Eye (tissue), 1 donor: ENCODE results near the gene HSF4.
A peak's percentile ranks its signal among the peaks of the same experiment; 100 is the strongest.

ENCODE experiments used
- DNase-seq: peaks from one replicate; pipeline ENCODE4 v3.0.0-alpha.2; 2015

Gene HSF4

DNA sequence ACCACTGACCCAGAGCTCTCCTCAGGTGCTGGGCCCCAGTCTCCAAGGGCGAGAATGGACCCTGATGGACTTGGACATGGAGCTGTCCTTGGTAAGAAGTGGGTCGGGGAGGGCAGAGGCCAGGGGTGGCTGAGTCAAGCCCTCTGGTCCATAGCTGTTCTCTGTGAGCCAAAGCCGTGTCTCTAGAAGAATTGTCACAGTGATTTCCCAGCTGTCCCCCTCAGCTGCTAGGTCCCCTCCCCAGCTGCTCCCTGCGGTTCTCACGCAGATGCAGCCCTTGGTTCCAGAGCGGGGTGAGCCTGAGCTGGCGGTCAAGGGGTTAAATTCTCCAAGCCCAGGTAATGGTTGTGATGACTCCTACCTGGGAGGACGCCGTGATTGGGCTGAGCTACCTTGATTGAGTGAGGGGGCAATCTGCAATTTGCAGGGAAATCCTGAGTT lies 4.5 kb downstream of the HSF4 start:
- no peak for DNase-seq

DNA sequence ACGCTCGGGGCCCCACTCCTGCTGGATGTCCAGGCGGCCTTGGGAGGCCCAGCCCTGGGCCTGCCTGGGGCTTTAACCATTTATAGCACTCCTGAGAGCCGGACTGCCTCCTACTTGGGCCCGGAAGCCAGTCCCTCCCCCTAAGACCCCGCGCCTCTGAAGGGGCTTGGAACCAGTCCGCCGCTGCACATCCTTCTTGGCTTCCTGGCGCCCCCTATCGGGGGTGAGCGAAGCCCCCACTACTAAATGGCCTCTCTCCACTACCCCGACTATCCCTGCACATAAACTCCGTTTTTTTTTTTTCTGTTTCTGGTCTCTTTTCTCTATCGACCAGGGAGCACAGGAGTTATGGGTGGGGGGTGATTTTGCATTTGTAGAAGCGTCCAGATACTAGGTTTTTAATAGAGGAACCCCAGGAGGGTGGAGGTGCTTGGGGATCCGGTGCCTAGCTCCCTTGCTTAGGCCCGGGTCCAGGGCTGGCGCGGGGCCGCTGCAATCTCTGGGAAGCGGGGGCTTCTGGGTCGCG lies 5.2 kb downstream of the HSF4 start:
- DNase-seq: peak; percentile 81

GRCh38 chr16:67170168-67170948 lies 5.8 kb downstream of the HSF4 start, which contains the start of gene NOL3:
TSS of gene NOL3 (plus strand) at chr16:67170538.
- peak; percentile 79 for DNase-seq

DNA sequence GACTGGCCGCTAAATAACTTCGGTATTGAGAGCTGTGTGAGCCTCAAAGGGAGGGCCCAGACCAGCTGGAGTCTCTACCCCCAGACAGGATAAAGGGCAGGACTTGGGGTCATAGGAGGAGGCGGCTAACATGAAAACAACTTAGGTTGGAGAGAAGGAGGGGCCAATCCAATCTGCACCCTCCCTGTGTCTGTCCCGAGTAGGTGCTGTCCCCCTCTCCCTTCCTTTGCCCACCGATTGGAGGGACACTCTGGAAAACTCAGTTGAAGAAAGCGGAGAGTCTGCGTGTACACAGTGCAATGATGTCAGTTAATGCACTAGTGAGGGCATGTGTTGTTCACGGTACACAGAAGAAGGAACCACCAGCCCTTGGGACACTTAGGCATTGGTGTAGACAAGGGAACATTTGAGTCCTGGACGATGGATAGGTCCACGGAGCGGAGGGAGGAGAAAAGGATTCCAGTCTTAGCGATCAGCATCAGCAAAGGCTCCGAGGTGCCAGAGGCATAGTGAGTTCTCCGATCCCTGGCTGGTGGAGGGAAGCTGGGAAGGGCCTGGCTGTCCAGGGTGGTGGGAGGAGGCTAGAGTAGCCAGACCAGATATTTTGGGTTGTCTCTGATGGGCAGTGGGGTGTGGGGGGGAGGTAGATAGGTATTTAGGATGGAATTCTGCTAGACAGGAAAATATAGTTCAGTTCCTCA lies 6.6 kb downstream of the HSF4 start:
- DNase-seq: peak; percentile 53

DNA sequence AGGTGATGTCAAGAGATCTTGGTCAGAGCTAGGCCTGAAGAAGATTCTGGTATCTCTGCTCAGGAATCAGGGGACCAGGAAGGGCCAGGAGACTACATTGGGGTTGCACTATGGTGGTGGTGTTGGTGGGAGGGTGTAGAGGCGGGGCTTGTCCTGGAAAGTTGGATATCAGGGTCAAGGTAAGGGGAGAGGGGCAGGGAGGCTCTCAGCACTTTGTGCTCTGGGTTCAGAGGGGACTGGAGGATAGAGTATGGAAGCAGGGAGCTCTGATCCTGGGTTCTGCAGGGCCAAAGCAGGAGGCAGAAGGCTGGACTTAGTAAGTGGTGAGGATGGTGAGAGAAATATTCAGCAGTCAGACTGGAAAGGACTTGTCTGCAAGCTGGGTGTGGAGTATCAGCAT lies 8.8 kb downstream of the HSF4 start:
- DNase-seq: no peak

DNA sequence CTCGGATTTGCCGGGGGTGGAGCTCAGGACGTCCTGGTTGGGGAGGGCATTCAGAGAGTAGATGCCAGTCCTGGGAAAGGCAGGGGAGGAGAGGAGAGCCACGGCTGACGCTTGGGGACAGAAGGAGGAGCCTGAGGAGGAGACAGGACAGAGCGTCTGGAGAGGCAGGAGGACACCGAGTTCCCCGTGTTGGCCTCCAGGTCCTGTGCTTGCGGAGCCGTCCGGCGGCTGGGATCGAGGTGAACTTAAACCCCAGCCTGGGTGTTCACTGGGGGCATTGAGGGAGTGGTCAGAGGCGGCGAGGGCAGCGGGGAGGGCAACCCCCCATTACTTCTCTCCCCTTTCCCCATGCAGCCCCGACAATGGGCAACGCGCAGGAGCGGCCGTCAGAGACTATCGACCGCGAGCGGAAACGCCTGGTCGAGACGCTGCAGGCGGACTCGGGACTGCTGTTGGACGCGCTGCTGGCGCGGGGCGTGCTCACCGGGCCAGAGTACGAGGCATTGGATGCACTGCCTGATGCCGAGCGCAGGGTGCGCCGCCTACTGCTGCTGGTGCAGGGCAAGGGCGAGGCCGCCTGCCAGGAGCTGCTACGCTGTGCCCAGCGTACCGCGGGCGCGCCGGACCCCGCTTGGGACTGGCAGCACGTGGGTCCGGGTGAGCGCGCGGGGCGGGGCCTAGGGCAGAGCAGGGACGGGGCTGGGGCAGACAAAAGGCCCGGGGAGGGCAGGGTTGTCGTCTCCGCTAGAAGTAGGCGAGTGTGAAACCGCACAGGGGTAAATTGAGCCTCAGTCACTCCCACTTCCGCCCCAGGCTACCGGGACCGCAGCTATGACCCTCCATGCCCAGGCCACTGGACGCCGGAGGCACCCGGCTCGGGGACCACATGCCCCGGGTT lies 9.5 kb downstream of the HSF4 start:
- DNase-seq: peak; percentile 85

DNA sequence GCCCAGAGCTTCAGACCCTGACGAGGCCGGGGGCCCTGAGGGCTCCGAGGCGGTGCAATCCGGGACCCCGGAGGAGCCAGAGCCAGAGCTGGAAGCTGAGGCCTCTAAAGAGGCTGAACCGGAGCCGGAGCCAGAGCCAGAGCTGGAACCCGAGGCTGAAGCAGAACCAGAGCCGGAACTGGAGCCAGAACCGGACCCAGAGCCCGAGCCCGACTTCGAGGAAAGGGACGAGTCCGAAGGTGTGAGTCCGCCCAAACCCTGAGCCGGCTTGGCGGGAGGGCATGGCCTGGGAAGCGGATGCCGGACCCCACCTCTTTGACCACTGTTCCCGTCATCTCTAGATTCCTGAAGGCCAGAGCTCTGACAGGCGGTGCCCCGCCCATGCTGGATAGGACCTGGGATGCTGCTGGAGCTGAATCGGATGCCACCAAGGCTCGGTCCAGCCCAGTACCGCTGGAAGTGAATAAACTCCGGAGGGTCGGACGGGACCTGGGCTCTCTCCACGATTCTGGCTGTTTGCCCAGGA lies 10.2 kb downstream of the HSF4 start:
- DNase-seq: no peak

- no peak for DNase-seq
These were observed 12.1 kb downstream of the HSF4 start for GRCh38 chr16:67176662-67177061.

- peak; percentile 76 for DNase-seq
These were observed 13.5 kb downstream of the HSF4 start for GRCh38 chr16:67177743-67178699.

DNA sequence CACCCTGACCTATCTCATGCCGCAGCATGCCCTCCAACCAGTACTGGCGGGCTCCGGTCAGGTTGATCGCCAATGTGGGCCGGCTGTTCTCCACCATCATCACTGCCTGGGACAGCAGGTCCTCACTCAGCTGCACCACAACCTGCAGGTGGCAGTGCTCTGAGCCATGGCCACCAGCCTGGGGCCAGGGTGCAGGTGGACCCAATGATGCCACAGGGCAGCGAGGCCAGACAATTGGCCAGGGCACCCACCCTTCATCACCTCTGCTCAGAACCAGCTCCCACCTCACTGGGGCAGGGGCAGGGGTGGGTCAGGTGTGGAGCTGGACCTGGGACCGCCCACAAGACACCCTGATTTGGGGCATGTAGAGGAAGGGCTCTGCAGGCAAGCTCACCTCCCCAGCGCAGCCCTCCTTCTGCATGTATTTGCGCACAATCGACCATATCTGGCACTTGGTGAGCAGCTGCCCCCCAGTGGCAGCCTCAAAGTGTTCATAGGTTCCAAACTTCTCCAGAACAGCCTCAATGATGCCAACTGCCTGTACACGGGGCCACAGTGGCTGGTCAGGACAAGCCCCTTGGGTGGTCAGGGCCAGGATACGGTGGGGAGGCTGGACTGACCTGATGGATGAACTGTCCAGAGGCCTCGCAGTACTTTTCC lies 15.0 kb downstream of the HSF4 start:
- DNase-seq: no peak

DNA sequence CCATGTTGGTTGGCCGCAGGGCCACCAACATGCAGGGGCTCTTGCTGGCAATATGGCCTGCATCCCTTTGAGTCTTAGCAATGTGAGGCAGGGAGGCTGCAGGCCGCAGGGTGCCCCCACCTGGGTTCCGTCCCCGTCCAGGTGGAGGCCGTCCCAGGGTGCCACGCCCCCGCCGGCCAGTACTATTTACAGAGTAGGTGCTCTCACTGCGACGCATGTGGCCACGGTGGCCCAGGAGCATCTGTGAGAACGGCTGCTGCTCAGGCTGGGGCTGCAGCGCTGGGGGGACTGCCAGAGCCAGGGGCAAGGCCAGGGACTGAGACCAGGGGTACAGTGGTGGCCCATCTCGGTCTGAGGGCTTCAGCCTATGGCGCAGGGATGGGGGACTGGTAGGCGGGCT lies 15.6 kb downstream of the HSF4 start:
- DNase-seq: no peak

DNA sequence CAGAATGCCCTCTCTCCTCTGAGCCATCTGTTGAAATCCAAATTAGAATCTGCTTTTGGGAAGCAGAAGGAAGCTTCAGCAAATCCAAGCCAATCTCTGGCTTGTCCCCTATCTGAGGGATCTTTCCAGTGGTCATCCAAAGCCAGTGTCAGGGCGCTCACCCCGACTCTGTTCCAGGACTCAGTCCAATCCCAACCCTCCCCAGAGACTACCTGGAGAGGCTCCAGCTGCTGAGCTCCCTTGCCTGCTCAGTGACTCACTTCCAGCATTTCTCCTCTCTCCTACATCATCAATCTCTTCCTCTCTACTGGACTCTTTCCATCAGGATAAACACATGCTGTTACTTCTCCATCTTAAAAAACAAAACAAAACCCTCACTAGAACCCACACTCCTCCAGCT lies 16.8 kb downstream of the HSF4 start:
- no peak for DNase-seq

DNA sequence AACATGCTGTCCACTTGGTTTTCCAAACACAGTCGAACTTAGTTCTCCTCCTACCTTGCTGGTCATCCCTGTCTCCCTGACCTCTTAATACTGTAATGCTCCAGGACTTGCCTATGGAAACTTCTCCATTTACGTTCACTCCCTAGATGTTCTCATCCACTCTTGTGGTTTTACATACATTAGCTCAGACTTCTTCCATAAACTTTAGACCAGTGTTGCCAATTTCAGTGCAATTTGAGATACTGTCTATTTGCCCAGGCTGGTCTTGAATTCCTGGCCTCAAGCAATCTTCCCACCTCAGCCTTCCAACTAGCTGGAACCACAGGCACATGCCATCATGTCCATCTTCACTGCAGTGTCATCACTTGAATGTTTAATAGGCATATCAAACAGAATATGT lies 17.7 kb downstream of the HSF4 start:
- DNase-seq: no peak

- DNase-seq: no peak
These were observed 18.7 kb downstream of the HSF4 start for GRCh38 chr16:67183284-67183626.

- DNase-seq: peak; percentile 99
These were observed 19.3 kb downstream of the HSF4 start, which contains the start of gene MATCAP1 for GRCh38 chr16:67183627-67184452. TSS of gene MATCAP1 (minus strand) at chr16:67183963. CDS start at chr16:67180610, 3,353 bp downstream.

DNA sequence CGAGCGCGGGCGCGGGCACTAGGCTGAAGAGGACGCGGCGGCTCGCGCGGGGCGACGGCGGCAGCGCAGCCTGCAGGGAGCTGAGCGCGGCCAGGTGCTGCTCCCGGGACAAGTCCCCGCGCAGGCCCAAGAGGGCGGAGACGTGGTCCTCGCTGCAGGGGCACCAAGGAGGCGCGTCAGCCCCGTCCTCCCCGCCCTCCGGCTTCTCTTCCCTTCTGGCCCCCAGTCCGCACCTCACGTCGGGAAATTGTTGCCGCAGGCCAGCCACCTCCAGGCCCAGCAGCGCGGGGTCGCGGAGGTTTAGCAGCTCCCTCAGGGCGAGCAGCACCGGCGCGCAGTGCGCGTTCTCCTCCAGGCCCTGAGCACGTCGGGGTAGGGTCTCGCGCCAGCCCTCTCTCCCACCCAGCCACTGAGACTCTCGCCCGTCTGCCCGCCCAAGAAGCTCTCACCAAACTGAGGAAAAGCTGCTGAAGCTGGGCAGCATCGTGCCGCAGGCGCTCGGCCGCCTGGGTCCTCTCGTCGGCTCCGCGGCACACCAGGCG lies 20.0 kb downstream of the HSF4 start:
- DNase-seq: no peak

DNA sequence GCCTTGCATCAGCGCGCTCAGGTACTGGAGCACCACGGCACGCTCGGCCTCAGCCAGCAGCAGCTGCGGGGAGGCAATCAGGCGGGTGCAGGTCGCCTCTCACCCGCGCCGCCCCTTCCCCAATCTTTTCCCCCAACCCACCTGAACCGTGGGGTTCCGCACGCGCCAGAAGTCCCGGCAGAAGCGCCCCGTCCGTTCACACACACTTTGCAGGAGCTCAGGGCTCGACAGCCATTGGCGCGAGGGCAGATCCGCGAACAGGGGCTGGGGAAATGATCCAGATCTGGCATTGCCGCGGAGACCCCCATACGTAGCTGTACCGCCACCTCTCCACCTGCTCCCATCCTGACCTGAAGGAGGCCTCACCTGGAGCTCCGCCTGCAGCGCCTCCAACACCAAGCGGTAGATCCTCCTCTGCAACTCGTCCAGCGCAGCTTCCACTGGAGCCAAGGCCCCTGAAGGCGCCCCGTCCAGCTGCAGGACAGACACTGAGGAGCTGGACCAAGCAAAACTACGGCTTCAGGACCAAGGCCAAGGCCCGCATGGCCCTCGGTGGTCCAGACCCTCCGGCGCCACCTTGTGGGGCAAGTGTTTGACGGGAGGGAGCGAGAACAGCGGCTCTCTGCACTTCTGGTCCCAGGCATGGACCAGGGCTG lies 20.6 kb downstream of the HSF4 start:
- DNase-seq: peak; percentile 95

DNA sequence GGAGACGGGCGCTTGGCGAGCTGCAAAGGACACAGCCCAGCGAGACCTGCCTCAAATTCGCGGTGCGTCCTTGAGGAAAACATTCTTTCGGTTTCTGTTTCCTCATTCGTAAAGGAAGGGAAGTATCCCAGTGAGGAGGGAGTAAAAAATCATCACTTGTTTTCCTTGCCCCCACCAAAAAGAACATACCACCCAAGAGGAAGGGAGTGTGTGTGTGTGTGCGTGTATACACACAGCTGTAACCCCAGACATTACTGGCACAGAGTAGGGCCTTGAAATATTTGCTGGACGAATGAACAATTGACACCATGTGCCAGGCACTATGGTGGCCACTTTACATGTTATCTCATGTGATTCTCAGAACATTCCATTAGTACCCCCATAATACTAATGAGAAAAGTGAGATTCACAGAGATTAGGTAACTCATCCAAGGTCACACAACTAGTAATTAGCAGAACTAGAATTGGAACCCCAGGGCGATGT lies 21.1 kb downstream of the HSF4 start:
- no peak for DNase-seq

GRCh38 chr16:67186550-67186950 lies 22.0 kb downstream of the HSF4 start:
- no peak for DNase-seq
